HG03558 (cell line): Measurements from ENCODE around the gene GSE1.
"Not testable (repeated sequence)": the region's sequence is repeated elsewhere in the genome, so short reads cannot be mapped to it uniquely, and the experiment has no call there.

ENCODE experiments used
- ATAC-seq: cut with Tn5 transposase; IDR thresholded peaks from one replicate; pipeline ENCODE4 v1.9.1; 2021; ENCODE audit warnings: moderate number of reproducible peaks; ENCODE audit not compliant: unreplicated experiment; ENCODE audit errors: extremely low read depth

The GSE1 gene

DNA sequence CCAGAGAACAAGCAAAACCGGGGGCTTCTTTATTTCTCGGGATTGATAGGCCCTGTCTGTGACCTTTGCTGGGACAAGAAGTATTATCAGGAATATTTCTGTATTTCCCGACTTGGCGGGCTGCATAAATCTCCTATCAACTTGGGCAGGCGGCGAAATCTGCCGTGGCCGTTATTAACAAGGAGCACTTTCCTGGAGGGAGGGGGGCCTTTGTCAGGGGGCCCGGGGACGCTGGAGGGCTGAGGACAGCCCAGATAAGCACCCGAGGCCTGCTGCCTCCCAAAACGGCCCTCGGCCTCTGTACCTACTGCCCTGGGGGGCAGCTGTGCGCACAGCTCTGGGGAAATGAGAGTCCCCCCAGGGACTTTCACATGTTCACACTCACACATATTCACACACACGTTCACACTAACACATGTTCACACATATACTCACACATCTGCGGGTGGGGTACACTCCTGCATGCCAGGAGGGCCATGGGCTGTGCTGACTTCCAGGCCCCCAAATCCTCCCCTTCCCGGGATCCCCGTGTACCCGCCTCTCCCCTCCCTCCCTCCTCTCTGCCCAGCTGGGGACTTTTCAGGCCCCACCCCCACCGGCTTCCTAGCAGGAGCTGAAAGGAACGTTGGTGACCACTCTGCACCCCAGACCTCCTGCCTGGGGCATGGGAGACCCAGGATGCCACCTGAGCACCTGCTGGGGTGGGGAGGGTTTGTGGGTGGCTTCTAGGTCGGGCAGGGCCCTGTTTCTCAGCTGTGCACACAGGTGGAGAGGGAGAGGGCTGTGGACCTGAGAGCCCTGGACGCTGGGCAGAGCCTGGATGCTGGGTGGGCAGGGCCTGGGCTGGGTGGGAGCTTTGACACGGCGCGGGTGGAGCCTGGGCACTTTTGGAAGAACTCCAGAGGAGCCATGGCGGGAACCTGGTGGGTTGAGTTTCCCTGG, 24.3 kb upstream of the GSE1 start:
- ATAC-seq, result no peak

GRCh38 chr16:85589688-85590505, 23.2 kb upstream of the GSE1 start:
- ATAC-seq, result no peak

DNA sequence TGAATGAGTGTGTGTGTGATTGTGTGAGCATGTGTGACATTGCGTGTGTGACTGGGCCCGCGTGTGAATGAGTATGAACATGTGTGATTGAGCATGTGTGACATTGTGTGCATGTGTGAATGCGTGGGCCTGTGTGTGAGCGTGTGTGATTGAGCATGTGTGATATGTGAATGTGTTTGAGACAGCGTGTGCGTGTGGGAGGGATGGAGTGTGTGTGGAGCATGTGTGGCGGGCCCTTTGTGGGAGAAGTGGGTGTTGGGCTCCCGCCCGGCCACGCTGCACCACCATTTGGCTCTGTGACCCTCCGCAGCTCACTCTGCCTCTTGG, 22.7 kb upstream of the GSE1 start:
- no peak for ATAC-seq

DNA sequence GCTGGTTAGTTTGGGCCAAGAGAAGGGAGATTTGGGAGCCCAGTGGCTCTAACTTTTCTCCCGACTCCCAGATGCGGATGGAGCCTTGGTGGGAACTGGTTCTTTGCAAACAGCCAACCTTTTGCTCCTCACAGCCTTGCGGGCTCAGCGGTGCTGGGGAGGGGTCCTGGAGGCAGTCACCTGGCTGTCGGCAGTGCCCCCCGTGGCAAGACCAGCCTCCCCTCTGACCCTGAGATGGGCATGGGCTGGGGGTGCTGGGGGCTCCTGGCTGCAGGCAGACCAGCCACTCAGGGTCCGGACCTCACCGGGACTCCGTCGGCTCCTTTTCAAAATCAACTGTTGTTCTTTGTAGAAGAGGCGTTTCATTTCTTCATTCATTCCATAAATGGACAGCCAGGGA, 21.7 kb upstream of the GSE1 start:
- no peak for ATAC-seq

DNA sequence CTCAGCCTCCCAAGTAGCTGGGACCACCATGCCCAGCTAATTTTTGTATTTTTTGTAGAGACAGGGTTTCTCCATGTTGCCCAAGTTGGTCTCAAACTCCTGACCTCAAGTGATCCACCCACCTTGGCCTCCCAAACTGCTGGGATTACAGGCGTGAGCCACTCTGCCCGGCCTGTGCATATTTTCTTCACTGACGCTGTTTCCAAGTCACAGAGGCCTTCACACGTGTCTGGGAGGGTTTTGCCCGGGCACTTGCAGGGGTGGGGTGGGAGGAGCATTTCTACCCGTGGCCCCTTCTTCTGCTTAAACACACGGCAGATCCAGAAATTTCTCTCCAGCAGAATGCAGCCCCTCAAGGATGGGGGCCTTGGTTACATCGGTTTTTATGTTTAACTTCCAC, 20.8 kb upstream of the GSE1 start:
- ATAC-seq, result not testable (repeated sequence)

- ATAC-seq, result no peak
Measured at GRCh38 chr16:85592700-85593493, 20.2 kb upstream of the GSE1 start.

DNA sequence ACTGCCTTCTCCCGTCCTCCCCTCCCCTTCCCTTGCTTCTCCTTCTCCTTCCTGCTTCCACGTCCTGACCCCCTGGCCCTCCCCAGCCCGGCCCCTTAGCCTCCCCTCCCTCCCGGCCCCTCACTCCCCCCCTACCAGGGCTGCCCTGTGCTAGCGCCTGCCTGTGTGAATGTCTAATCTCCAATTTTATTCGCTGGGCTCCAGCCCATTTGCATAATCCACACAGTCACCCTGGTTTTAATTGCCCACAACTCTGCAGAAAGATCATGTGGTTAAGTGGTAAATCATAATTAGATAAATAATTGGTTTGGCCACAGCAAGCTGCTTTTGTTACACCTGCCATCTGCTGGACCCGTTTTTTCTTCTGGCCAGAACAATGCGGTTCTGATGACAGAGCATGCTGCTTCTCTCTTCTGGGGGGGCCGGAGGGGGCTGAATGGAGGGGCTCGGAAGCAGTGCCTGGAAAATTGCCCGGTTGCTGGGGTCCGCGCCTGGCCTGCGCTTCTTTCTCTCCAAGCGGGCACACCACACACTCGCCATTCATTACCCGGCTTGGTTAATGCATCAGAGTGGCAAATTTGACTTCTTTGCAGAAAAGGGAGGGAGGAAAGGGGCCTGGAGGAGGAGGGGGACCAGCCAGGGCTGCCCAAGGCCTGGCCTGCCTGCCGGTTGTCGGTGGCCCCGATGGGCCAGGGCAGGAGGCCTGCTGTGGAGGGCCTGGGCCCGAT, 19.5 kb upstream of the GSE1 start:
- ATAC-seq, result no peak

DNA sequence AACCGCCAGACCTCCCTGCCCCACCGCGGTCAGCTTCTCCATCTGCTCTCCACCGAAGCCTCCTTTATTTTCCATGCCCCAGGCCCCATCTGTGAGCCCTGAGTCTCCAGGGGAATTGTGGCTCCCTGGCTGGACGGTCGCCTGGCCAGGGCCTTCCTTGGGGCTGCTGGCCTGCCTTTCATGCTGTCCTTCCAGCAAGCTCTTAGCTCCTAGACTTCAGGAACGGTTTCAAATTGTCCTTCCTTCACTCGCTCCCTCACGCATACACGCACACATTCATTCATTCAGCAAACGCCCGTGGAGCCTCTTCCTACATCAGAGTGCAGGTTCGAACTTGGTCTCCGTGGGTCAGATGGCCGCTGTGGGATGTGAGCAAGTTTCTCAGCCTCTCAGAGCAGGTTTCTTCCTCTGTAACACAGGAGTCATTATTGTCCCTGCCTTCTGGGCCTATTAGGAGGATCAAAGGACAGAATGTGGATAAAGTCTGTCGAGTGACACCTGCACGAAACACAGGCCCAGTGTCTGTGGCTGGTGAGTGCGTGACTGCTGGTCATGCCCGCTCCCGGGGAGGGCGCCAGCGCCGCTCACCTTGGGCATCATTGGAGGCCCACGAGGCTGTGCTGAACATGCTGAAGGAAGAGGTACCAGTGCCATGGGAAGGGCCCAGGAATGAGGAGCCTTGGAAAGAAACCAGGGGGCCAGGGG, 18.7 kb upstream of the GSE1 start:
- no peak for ATAC-seq

- ATAC-seq, result no peak
Measured at GRCh38 chr16:85594978-85595661, 18.0 kb upstream of the GSE1 start.

GRCh38 chr16:85595812-85596502, 17.2 kb upstream of the GSE1 start:
- no peak for ATAC-seq

DNA sequence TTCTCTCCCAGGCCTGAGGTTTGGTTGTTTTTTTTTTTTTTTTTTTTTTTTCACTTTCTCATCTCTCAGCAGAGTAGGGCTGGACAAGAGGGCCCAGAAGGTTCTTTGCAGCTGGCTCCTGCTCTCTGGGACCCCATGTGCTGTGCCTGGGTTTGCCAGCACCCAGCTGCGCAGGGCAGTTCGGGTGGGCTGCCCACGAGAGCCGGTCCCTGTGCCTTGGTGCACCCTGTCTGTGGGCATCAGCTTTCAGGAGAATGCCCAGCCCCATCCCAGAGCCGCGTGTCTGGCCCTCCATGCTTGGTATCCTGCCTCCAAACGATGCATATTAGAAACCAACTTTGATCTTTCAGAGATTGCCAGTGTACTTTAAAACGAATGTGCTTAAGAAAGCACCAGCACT, 15.0 kb upstream of the GSE1 start:
- ATAC-seq, result no peak

GRCh38 chr16:85600078-85600477, 13.0 kb upstream of the GSE1 start:
- no peak for ATAC-seq

GRCh38 chr16:85600530-85601271, 12.4 kb upstream of the GSE1 start:
- no peak for ATAC-seq

DNA sequence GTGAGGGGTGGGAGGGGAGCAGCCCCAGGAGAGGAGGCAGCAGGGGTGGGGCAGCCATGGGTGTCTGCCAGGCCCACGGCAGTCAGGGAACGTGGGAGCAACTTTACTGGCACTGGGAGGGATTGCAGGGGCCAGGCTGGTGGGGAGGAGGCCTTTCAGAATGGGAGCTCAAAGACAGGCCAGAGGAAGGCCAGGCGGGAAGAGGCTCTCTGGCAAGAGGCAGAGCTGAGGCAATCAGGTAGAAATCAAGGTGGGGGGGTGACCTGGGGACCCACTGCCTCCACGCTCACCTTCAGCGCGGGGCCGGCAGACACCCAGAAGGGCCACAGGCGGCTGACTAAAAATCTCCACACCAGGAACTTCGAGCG, 11.9 kb upstream of the GSE1 start:
- ATAC-seq, result no peak

DNA sequence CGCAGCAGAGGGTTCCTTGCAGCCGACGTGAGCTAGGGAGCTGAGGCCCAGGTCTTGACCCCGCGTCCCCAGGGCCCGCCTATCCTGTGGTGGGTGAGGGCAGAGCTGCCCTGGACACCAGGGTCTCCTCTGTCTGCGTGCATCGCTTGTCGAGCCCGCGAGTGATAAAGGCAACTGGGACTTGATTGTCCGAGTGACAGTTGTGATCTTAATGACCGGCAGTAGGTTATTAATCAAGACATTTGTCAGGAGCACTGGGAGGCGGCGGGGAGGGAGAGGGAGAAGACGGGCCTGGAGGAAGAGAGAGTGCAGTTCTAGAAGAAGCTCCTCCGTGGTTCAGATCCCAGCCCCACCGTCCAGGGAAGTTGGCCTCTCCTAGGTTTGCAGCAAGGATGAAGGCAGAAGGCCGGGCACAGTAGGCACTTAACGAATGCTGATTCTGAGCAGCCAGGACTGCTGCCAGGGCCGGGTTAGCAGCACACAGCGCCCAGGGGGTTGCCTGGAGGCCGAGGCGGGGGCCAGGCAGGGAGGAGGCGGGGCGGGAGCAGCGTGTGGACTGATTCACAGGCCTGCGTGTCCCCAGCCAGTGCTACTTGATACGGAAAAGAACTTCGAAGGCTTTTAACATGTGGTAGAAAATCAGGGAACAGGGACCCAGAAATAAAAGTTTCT, 11.3 kb upstream of the GSE1 start:
- ATAC-seq, result no peak

GRCh38 chr16:85602402-85603202, 10.5 kb upstream of the GSE1 start:
- ATAC-seq, result no peak
